OCI-LY7 (cell line): ENCODE measurements around the gene BZW1.

Experiments
- CTCF ChIP-seq: fragments of 200-600 bp; sonication (generic); conservative IDR thresholded peaks from 2 replicates; pipeline ENCODE4 v1.5.1; 2014; ENCODE audit warnings: mild to moderate bottlenecking, antibody characterized with exemption, low read length, moderate library complexity, mixed read lengths
- EZH2phosphoT487 ChIP-seq: fragments of 200-600 bp; sonication (generic); IDR thresholded peaks from 2 replicates; pipeline ENCODE4 v1.6.1; 2018; ENCODE audit warnings: low read depth, borderline replicate concordance, mild to moderate bottlenecking, mixed run types, antibody characterized with exemption, low read length, moderate library complexity, mixed read lengths

- TF ChIP-seq CTCF: no peak
- TF ChIP-seq EZH2phosphoT487: no peak
These were observed 34.1 kb downstream of the BZW1 start for GRCh38 chr2:200845669-200846325.
